Activated CD8-positive, alpha-beta T cell treated with anti-CD3 and anti-CD28 coated beads for 36 hours (primary cell): Measurements from ENCODE around the gene CCDC66. TPM values are rescaled to one million over a fixed set of nuclear protein-coding genes. Genes with fewer than 3 reads are reported as not detected.

Source experiments
- ATAC-seq: fragments of 200-7000 bp; cut with Tn5 transposase; one replicate; pipeline ENCODE4 v1.10.0; 2021; ENCODE audit warnings: mild to moderate bottlenecking, moderate library complexity
- CTCF ChIA-PET: fragments of 350-600 bp; sonication (Branson Sonifier 250); formaldehyde crosslinking; loops from one replicate; lab custom pipeline; 2021; ENCODE audit warnings: antibody characterized with exemption; lab: Charles Lee
- POLR2A ChIA-PET: fragments of 350-600 bp; sonication (Branson Sonifier 250); formaldehyde crosslinking; loops from one replicate; lab custom pipeline; 2021; ENCODE audit warnings: antibody characterized with exemption; lab: Charles Lee
- DNase-seq: peaks from one replicate; pipeline ENCODE4 v3.0.0-alpha.2; 2020
- H3K27ac Mint-ChIP-seq: one replicate; pipeline ENCODE4 v1.8.0; 2021; ENCODE audit warnings: mild to moderate bottlenecking, mixed read lengths
- H3K27me3 Mint-ChIP-seq: one replicate; pipeline ENCODE4 v1.8.0; 2021; ENCODE audit warnings: mixed read lengths
- H3K36me3 Mint-ChIP-seq: one replicate; pipeline ENCODE4 v1.8.0; 2021; ENCODE audit warnings: low read depth, mixed read lengths
- H3K4me1 Mint-ChIP-seq: one replicate; pipeline ENCODE4 v1.8.0; 2021; ENCODE audit warnings: low read depth, mixed read lengths
- H3K4me3 Mint-ChIP-seq: one replicate; pipeline ENCODE4 v1.8.0; 2021; ENCODE audit warnings: mild to moderate bottlenecking, moderate library complexity, mixed read lengths
- H3K9me3 Mint-ChIP-seq: one replicate; pipeline ENCODE4 v1.8.0; 2021; ENCODE audit warnings: mixed read lengths
- CTCF ChIP-seq: fragments of 200-600 bp; IDR thresholded peaks from one replicate; pipeline ENCODE4 v1.8.0; 2022; ENCODE audit warnings: antibody characterized with exemption, mild to moderate bottlenecking
- intact Hi-C: fragments of 100-400 bp; cut with micrococcal nuclease; formaldehyde crosslinking; loops from one replicate; pipeline ENCODE4 v1.10.0; 2022
- total RNA-seq, 2 experiments: library from RNA; stranded (reverse); gene quantifications; one replicate each; pipeline ENCODE4 v1.2.3, GENCODE V29; 2021

The CCDC66 gene
- total RNA-seq, 2 experiments from 2014 or later: 21.1 to 22.1 TPM

- H3K36me3 Mint-ChIP-seq: peaks cover 65% of the 10 kb centered on the region
- no peak overlapping the region for H3K27ac Mint-ChIP-seq
- CTCF ChIA-PET: no interaction called here
- no peaks in the 10 kb centered on the region for H3K27me3 Mint-ChIP-seq
- no peak overlapping the region for H3K4me3 Mint-ChIP-seq
- H3K9me3 Mint-ChIP-seq: peaks cover 2% of the 10 kb centered on the region
- TF ChIP-seq CTCF: no peak
- ATAC-seq: no peak
- DNase-seq: no peak
- peaks cover 32% of the 10 kb centered on the region for H3K4me1 Mint-ChIP-seq
- POLR2A ChIA-PET: no interaction called here
- intact Hi-C loops: no loop called here
These were observed 97.5 kb downstream of the CCDC66 start for GRCh38 chr3:56654460-56654859.

- intact Hi-C loops: no loop called here
- peaks cover 2% of the 10 kb centered on the region for H3K9me3 Mint-ChIP-seq
- CTCF ChIA-PET: no interaction called here
- H3K4me3 Mint-ChIP-seq: no peak overlapping the region
- peaks cover 63% of the 10 kb centered on the region for H3K36me3 Mint-ChIP-seq
- ATAC-seq (no peak), DNase-seq (no peak)
- no peak for TF ChIP-seq CTCF
- POLR2A ChIA-PET: interaction anchor here (0.9 to 1.3 kb wide), 2 partner anchors 9 to 27 kb away, joined by 3 read pairs; partner anchors contain the start of gene TASOR
- H3K27me3 Mint-ChIP-seq: no peaks in the 10 kb centered on the region
- no peak overlapping the region for H3K27ac Mint-ChIP-seq
- H3K4me1 Mint-ChIP-seq: peaks cover 24% of the 10 kb centered on the region
These were observed 98.7 kb downstream of the CCDC66 start for GRCh38 chr3:56655709-56656108.

GRCh38 chr3:56664823-56665222, 107.8 kb downstream of the CCDC66 start:
- DNase-seq: no peak
- no peak overlapping the region for H3K4me3 Mint-ChIP-seq
- ChIA-PET POLR2A (interaction anchor here (1.2 to 1.4 kb wide), 2 partner anchors 9 to 12 kb away, joined by 3 to 4 read pairs; no protein-coding TSS in a partner anchor), CTCF (interaction anchor here (2.8 kb wide), 1 partner anchor 323 kb away, joined by 11 read pairs; no protein-coding TSS in a partner anchor)
- peaks cover 27% of the 10 kb centered on the region for H3K4me1 Mint-ChIP-seq
- intact Hi-C loops: no loop called here
- no peak for TF ChIP-seq CTCF
- peaks cover 53% of the 10 kb centered on the region for H3K36me3 Mint-ChIP-seq
- no peak for ATAC-seq
- peak overlapping the region; percentile 8 for H3K27ac Mint-ChIP-seq
- H3K27me3 Mint-ChIP-seq: no peaks in the 10 kb centered on the region
- H3K9me3 Mint-ChIP-seq: no peaks in the 10 kb centered on the region

- TF ChIP-seq CTCF: no peak
- Mint-ChIP-seq H3K27ac (peak overlapping the region; percentile 68), H3K4me1 (peaks cover 34% of the 10 kb centered on the region), H3K9me3 (no peaks in the 10 kb centered on the region), H3K36me3 (peaks cover 61% of the 10 kb centered on the region), H3K4me3 (no peak overlapping the region), H3K27me3 (no peaks in the 10 kb centered on the region)
- intact Hi-C loops: no loop called here
- DNase-seq (no peak), ATAC-seq (no peak)
- ChIA-PET POLR2A (no interaction called here), CTCF (interaction anchor here (0.8 kb wide), 1 partner anchor 10 kb away, joined by 3 read pairs; no protein-coding TSS in a partner anchor)
These were observed 111.1 kb downstream of the CCDC66 start for GRCh38 chr3:56667973-56668579.

Other genes with a start within 250 kb of the CCDC66 start
- gene ERC2, start 88.7 kb upstream of the CCDC66 start, total RNA-seq: under 1 TPM; 0.18 to 0.52 TPM
- 10 to 100 TPM; 58.6 to 61.4 TPM for gene TASOR, start 126.1 kb downstream of the CCDC66 start, total RNA-seq
- gene ARHGEF3, start 244.8 kb downstream of the CCDC66 start, total RNA-seq: 10 to 100 TPM; 63.0 to 66.5 TPM